Iris pigment epithelial cell (primary cell): ENCODE measurements around the gene IFNGR1.
"Not testable (repeated sequence)": the region's sequence is repeated elsewhere in the genome, so short reads cannot be mapped to it uniquely, and the experiment has no call there.

ENCODE experiments used
- DNase-seq: peaks from one replicate; pipeline ENCODE4 v3.0.0-alpha.2; 2011; ENCODE audit warnings: low read depth

IFNGR1 gene

DNA sequence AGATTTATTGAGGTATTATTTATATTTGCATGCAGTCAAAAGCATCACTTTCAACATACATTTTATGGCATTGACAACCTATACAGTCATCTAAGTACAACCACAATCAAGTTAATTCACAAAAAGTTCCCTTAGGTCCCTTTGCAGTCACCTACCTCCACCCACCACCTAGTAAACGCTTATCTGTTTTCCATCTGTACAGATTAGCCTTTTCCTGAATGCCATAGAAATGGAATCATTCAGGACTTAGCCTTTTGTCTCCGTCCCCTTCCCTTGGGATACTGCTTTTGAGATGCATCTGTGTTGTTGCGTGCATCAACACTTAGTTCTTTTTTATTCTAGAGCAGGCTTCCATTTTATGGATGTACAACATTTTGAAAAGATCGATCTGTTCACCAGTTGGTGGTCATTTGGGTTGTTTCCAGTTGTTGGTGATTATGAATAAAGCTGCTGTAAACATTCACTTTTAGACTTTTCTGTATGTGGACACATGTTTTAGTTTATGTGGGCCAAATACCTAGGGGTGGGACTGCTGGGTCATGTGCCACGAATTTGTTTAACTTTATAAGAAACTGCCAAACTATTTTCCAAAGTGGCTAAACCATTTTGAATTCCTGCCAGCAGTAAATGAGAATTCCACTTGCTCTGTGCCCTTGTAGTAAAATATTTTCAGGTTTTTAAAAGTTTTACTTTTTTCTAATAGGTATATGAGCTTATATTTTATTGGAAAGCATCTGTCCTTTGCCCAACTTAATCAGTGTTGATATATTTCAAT lies 17.6 kb upstream of the IFNGR1 start:
- DNase-seq = no peak

DNA sequence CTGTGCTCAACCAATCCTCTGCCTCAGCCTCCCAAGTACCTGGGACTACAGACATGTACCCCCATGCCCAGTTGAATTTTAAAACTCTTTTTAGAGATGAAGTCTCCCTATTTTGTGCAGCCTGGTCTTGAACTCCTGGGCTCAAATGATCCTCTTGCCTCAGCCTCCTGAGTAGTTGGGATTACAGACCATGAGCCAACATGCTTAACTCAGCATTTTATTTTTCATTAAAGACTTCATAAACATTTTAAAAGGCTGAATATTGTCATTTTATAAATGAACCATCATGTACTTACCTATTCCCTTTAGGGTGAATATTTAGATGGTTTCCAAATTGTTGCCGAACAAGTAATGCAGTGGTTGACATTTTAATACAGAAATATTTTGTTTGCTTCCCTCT lies 16.5 kb upstream of the IFNGR1 start:
- no peak for DNase-seq

DNA sequence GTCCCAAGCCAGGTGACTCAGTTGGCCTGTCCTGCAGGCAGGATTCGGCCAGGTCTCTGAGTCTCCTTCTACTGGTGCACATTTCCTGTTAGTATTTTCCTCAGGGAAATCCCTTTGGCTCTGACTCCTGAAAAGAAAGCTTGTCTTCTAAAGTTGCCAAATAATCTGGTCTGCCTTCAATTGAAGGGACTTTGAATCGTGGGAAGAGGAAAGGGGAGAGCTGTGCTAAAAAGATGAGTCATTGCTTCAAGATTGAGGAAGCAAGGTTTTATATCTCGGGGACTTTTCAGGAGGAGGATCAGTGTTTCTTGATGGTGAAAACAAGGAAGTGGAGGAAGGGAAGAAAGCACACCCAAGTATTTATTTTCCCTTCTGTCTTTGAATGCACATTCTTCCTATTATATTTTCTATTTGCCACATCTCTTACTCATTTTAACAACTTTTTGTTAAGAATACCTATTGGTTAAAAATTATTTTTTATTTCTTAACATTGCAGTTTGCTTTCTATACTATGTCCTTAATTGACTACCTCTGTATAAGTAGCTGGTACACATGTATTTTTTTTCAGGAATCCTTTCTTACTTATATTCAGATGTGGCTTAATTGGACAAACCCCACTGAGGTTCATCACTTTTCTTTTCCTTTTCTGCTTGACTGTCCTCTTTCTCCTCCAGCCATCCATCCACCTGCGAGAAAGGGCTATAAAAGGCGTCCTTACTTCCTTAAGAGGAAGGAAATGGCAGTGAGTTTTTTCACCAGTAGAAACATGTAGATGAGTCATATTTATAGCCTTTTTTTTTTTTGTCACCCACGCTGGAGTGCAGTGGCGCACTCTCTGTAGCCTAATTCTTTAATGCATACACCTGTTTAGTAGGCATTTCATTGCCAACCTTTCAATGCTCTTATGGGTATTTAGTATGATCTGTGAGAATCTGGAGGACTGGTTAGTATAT lies 15.0 kb upstream of the IFNGR1 start:
- peak; percentile 93 for DNase-seq

DNA sequence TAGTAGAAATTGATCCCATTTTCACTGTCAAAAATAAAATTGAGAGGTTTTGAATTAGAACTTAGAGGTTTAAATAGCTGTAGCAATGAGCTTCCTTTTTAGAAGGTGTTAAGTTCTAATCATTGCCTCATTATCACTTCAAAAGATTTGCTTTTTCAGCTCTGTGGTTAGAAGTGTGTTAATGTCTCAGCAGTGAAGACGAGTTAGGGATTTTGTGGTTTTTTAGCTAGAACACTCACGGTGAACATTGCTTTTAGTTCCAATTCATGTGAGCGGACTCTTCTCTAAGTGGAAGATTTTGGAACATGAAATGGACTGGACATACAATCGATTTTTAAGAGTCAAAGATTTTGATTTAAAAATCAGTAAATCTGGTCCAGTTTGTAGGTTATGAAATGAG lies 12.7 kb upstream of the IFNGR1 start:
- no peak for DNase-seq

DNA sequence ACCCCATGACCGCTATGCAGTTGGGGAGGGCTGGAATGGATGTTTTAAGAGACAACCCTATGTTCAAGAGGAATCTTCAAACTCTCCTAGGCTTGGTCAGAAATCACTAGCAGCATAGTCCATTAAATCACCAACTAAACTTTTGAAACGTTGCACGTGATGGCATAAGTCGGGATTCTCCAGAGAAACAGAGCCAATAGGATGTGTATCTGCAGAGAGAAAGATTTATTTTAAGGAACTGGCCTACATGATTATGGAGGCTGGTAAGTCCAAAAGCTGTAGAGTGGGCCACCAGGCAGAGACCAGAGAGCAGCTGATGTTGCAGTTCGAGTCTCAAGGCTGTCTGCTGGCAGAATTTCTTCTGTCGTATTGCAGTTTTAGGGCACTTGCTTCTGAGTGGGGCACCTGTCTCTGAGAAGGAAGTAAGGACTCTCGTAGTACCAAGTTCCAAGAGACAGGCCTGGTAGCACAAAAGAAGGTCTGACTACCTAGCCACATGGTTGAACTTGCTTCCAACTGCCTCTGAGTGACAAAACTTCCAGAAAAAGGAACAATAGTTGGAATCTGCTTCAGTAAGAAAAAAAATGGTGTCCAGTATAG lies 11.9 kb upstream of the IFNGR1 start:
- no peak for DNase-seq

DNA sequence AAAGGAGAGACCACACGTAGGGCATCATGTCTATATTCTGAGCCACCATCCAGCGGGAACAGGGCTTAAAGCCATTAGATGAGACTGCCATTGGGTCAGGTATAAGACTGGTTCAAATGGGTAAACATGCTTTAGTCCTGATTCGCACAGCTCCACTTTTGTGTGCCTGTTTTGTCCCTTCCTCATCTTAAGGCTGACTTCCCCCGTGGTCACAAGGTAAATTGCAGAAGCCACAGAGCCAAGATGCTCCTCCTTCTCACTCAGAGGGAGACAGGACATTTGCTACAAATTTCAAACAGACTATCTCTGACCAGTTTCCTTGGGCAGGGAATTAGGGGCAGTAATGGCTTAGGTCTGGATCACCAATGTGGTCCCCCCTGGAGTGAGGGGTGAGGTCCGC lies 11.4 kb upstream of the IFNGR1 start:
- no peak for DNase-seq

DNA sequence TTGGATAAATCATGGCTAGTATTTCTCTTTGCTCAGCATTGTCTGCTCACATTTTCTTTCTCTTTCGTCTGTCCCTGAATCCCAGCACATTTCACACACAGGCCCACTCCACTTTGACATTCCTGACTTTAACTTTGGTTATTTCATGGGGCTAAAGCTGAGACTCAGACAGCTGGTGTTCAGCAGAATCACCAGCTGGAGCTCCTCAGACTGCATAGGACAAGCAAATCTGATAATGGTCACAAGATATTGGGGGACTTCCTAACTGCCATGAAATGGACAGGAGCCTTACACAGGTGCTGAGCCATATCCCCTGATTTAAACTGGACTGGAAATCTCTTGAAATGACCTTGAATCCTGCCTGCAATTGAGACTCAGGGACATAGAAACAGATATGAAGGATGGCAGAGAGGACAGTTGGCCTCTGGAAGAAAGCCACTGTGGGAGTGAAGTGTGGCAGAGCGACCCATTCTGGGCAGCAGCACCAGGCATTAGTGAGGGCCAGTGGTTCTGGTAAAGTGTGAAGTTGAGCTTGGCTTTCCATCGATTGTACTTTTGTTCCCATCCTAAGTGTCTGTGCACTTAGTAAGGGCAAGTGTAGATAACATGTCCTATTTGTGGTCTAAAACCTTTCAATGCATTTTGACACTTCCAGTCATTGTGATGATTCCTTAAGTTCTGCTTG lies 10.0 kb upstream of the IFNGR1 start:
- no peak for DNase-seq

DNA sequence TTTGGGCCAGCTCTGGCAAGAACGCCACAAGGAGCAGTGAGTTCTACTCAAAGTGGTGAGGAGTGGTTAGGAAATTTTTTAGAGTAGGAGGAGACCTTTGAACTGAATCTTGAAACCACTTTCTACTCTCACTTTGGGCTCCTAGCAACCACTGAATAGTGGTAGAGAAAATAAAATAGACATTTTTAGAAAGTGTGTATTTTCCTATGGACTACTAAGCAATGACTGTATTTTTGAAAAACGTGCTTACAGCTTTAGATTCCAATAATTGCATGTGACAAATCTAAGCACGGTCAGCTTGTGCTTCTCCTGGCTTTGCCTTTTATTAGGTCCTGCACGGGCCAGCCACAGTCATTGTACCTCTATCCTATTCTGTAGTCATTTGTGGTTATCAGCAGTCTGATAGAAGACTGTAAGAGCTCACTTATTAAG lies 8.7 kb upstream of the IFNGR1 start:
- no peak for DNase-seq

DNA sequence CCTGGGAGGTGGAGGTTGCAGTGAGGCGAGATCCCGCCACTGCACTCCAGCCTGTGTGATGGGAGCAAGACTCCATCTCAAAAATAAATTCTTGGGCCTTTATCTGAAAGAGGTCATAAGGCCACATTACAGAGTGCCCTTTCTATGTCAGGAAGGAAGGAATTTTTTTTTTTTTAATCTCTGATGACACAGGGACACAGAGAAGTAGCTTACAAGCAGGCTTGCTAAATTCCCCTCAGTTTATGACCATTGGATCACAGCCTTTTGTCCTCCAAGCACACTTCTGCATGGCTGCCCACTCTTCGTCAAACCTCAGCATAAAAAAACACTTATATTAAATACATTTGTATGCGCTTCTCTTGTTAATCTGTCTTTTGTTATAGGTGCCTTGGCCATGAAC lies 7.5 kb upstream of the IFNGR1 start:
- no peak for DNase-seq

DNA sequence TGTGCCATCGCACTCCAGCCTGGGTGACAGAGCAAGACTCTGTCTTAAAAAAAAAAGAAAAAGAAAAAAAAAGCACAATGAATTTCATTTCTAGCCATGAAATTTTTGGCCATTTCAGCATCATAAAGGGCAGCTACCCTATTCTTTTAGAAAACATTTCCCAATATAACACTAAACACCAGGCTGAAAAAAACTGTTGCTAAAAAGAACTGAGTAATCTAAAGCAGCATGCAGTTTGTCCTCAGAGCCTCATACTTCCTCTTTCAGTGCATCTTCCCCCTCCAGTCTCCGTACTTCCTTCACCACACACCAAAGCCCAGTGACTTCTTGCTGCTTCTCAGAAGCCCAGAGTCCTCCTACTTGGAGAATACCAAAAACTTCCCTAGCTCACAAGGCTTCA lies 5.6 kb upstream of the IFNGR1 start:
- DNase-seq = no peak

DNA sequence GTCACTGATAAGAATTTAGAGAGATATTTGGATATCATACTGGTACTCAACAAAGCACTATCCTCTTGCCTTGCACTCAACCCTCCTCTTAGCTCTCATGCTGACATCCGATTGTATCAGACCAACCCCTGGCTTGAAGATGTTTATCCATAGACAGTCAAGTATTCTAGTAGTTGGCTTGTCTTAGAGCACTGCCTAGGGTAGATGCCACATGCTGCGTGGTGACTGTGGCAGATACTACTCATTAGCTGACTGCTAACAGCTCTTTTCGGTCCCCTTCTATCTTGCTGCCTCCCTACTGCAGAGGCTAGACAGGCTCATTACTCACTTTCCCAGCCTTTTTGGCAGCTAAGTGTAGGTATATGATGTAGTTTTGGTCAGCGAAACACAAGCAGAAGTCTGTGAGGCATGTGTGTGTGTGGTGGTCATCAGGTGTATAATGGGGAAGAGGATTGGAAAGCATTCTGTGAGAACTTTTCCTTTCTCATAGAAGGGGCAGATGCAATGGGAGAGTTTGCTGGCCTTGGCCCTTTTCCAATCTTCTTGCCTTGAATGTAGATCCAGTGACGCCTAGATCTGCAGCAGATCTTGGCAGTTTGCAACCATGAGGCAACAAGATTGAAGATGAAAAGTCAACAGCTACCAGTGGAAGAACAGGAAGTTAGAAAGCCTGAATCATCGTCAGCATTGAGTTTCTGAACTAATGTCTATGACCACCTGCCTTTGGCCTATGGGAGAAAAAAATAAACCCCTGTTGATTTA lies 4.4 kb upstream of the IFNGR1 start:
- DNase-seq = peak; percentile 96

DNA sequence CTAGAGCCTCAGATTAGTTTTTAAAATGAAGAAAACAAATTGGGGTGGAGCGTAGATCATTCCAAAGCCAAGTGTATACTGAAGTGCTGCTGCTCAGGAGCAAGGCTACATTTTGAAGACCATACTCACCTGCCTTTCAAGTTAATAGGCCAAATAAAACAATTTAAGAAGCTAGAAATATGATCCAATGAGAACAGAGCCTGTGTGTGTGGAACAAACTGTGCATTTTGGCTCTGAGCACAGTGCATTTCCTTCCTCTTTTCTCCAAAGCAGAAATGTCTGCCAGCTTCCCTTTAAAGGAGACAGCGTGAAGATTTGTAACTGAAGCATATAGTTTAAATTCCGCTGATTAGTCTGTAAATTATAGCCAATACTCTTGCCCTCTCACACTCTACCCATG lies 3.2 kb upstream of the IFNGR1 start:
- no peak for DNase-seq

DNA sequence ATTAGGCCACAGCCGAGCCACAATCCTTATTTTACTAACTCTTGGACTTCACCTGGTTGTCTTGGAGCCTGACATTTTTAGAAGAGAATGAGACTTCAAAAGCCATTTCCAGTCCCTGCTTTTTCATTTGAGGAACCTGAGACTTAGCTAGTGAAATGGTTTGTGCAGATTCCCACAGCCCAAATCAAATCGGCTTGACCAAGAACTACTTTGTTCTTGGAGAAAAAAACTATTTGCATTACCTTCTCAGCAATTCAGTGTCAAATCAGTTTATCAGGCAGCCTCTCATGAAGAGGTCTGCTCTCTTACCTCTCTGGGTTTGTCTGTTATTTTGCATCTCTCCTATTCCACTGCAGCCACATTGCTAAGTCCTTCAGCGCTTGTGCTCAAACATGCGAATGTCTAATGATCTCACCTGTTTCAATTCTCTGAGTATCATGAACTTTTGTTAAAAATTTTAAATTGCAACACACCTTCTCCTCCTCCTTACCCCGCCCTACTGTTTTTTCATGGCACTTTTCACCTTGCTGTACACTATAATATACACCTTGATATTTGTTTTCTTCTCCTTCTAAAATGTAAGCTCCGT lies 573 bp upstream of the IFNGR1 start:
- no peak for DNase-seq

DNA sequence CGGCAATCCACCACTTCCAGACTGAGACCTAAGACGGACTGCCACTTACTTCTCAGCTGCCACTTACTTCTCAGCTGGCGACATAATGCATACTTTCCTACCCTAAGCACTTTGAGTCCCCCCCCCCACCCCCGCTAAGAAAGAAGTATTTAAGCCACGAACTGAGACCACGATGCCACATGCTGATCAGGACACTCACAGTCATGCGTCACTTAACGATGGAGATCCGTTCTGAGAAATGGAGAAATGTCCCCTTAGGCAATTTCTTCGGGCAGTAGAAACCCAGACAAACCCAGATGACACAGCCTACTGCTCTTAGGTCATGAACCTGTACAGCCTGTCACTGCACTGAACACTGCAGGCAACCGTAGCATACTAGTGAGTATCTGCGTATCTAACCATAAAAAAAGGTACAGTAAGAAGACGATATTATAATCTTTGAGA lies 690 bp downstream of the IFNGR1 start:
- peak; percentile 55 for DNase-seq

DNA sequence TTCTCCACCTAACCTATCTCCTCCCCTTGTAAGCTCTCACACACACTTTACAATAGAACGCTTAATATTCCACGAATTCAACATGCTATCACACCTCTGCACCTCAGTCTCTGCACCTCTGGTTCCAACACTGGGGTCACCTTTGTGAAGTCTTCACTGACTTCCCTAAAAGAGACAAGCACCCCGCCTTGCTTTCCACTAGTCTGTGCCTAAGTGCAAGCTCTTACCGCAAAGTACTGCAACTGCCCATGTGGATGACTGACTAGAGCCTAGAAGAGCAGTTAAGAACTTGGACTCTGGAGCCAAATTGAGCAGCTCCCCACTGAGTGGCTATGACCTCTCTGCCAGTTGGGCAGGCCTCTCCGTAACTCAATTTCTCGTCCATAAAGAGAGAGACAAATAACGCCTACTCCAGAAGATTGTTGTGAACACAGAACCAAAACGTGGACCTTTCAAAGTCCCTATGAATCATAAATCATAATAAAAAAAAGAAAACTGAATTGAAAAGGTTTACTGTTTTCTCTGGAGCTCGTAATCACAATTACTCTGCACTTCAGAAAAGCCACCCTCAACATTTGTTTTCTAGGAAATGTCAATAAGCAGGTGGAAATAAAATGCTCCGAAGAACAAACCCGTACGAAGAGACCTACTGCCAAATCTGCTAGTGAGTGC lies 1.2 kb downstream of the IFNGR1 start:
- peak; percentile 52 for DNase-seq

DNA sequence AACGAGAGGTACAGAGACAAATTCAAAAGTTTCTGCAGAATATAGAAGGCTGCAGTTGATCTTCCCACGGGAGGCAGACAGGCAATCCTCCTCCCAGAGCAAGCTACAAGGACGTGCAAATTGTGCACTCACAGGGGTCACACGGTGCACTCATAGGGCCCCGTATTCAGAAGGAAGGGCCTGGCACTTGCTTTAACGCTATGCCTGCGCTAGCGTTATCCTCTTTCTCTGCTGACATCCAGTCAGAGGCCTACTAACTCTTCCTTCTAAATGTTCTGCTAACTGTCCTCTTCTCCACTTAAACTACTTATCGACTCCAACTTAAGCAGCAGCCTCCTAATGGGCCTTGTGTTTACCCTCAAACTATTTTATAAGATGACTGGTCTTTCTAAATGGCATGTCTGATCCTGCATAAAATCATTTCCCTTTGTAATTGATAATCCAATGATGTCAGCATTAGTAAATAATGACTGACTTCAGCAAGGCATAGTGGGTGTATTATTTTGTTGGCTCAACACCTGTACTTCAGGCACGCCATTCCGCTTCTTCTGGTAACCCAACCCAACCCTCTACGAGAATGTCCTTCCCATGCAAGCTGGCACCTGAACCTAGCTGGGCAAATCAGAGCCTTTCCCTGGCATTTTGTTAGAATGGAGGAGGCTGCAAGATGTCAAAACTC lies 2.2 kb downstream of the IFNGR1 start:
- DNase-seq = no peak

DNA sequence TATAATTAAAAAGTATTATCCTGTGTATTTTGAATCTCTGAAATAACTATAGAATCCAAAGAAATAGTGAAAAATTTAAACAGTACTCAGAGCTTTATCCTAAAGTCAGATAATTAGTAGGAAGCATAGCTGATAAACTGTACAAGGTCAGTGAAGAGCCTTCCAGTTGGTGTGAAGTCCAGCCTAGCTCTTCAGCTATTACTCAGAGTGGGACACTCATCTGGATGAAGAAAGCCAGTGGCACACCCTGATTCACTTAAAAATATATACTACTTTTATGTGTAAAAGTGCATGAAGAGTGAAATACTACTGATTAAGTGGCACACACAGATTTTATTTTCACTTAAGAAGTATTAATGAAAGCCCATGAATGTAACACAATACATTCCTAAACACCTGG lies 3.1 kb downstream of the IFNGR1 start:
- DNase-seq = peak; percentile 45

DNA sequence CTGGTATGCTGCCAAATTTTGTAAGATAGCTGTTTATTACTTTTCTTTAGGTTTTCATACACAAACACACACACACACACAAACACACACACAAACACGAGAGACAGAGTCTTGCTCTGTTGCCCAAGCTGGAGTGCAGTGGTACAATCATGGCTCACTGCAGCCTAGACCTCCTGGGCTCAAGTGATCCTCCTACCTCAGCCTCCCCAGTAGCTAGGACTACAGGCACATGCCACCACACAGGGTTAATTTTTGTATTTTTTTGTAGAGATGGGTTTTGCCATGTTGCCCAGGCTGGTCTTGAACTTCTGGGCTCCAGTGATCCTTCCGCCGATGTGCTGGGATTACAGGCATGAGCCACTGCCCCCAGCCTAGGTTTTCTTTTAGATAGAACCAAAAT lies 3.6 kb downstream of the IFNGR1 start:
- DNase-seq = not testable (repeated sequence)

DNA sequence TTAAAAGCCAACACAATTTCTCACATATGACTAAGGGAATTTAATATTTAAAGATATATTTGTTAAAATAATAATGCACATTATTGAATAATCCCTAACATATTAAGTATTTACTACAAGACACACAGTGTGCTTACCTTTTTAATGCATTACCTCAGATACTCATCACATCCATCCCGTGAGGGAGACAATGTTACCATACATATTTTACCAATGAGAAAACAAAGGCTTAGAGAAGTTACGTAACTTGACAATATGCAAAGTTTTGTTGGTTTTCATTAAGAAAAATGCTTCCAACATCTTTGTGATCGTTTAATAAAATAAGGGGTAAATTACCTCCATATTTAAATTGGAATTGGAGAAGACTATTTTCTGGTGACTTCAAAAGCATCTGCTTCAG lies 4.3 kb downstream of the IFNGR1 start:
- DNase-seq = no peak

DNA sequence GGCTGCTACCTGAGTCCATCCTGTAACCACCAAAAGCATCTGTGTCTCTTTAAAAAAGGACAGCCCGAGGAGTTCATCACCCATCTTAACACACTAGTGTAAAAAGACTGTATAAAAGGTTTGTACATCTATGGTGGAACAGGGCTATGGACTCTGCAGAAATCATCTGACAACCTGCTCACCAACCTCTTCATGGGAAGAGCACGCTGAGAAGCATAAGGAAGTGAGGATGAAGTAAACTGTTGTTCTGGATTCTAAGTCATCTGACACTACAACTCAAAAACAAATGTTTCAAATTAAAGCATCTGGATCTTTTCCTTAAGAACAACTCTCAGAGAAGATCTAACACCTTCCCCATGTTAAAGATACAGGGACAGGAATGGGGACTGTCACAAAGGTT lies 5.4 kb downstream of the IFNGR1 start:
- no peak for DNase-seq
